ENCODE measurements around the gene C4orf33. TPM values are rescaled to one million over a fixed set of nuclear protein-coding genes. Genes with fewer than 3 reads are reported as not detected.

Gene C4orf33
- polyA plus RNA-seq, 1 donor (not counting 4 experiments of a cell fraction or from before 2014, with no cell fraction given), result 25.7 TPM

- dilution Hi-C loops (cut with MboI; ENCODE audit: extremely low pct_ligation_motif_present, low sequenced_read_pairs), result no loop called here
- no peaks in the 10 kb centered on the region for H3K36me3 ChIP-seq (ENCODE audit: control insufficient read depth in 2 of 2, extremely low read depth in 1 of 2, insufficient read depth in 2 of 2, low read length in 2 of 2)
- no peak for TF ChIP-seq EZH2 (IDR thresholded peaks at IDR 0.05; ENCODE audit: low read length)
- TF ChIP-seq CTCF (optimal IDR thresholded peaks at IDR 0.05 in 1 of 3, IDR thresholded peaks at IDR 0.05 in 1 of 3, conservative IDR thresholded peaks at IDR 0.05 in 1 of 3; ENCODE audit: extremely low read depth in 1 of 3, insufficient read depth in 2 of 3, low read length in 3 of 3), result no peak
- no peak for DNase-seq (ENCODE audit: low read depth, low spot score)
- H3K9ac ChIP-seq (ENCODE audit: control insufficient read depth, extremely low read depth, insufficient read depth, low read length), result no peak overlapping the region
- H3K9me3 ChIP-seq (ENCODE audit: control insufficient read depth, low read depth, low read length), result no peaks in the 10 kb centered on the region
- no peaks in the 10 kb centered on the region for H3K4me1 ChIP-seq (ENCODE audit: control insufficient read depth, extremely low read depth, insufficient read depth, low read length)
- H3K4me3 ChIP-seq (ENCODE audit: control insufficient read depth in 2 of 3, extremely low read depth in 1 of 3, insufficient read depth in 2 of 3, low read depth in 1 of 3, low read length in 3 of 3), result no peak overlapping the region
- no peaks in the 10 kb centered on the region for H3K9me1 ChIP-seq (ENCODE audit: control insufficient read depth, extremely low read depth, insufficient read depth, low read length)
- no peak overlapping the region for H3K4me2 ChIP-seq (ENCODE audit: control insufficient read depth, extremely low read depth, insufficient read depth, low read depth, low read length)
- no peaks in the 10 kb centered on the region for H3K27me3 ChIP-seq (ENCODE audit: control insufficient read depth, extremely low read depth, insufficient read depth, low read length)
- H2AFZ ChIP-seq (ENCODE audit: control insufficient read depth, low read length), result no peak overlapping the region
- no peak overlapping the region for H3K27ac ChIP-seq (ENCODE audit: control insufficient read depth, insufficient read depth, low read length)
- no peaks in the 10 kb centered on the region for H4K20me1 ChIP-seq (ENCODE audit: control insufficient read depth, extremely low read depth, insufficient read depth, low read length)
- no peak for FAIRE-seq
- H3K79me2 ChIP-seq (ENCODE audit: control insufficient read depth, insufficient read depth, low read length), result no peaks in the 10 kb centered on the region
Observed at GRCh38 chr4:129111919-129112318, 16.0 kb downstream of the C4orf33 start.

- H3K27ac ChIP-seq (ENCODE audit: control insufficient read depth, insufficient read depth, low read length), result no peak overlapping the region
- H3K27me3 ChIP-seq (ENCODE audit: control insufficient read depth, extremely low read depth, insufficient read depth, low read length), result no peaks in the 10 kb centered on the region
- no peak overlapping the region for H3K4me2 ChIP-seq (ENCODE audit: control insufficient read depth, extremely low read depth, insufficient read depth, low read depth, low read length)
- TF ChIP-seq EZH2 (IDR thresholded peaks at IDR 0.05; ENCODE audit: low read length) (no peak), CTCF (optimal IDR thresholded peaks at IDR 0.05 in 1 of 3, IDR thresholded peaks at IDR 0.05 in 1 of 3, conservative IDR thresholded peaks at IDR 0.05 in 1 of 3; ENCODE audit: extremely low read depth in 1 of 3, insufficient read depth in 2 of 3, low read length in 3 of 3) (no peak)
- no peaks in the 10 kb centered on the region for H3K79me2 ChIP-seq (ENCODE audit: control insufficient read depth, insufficient read depth, low read length)
- no peaks in the 10 kb centered on the region for H3K36me3 ChIP-seq (ENCODE audit: control insufficient read depth in 2 of 2, extremely low read depth in 1 of 2, insufficient read depth in 2 of 2, low read length in 2 of 2)
- DNase-seq (ENCODE audit: low read depth, low spot score) (no peak), FAIRE-seq (no peak)
- H4K20me1 ChIP-seq (ENCODE audit: control insufficient read depth, extremely low read depth, insufficient read depth, low read length), result no peaks in the 10 kb centered on the region
- H3K9me3 ChIP-seq (ENCODE audit: control insufficient read depth, low read depth, low read length), result no peaks in the 10 kb centered on the region
- H3K4me3 ChIP-seq (ENCODE audit: control insufficient read depth in 2 of 3, extremely low read depth in 1 of 3, insufficient read depth in 2 of 3, low read depth in 1 of 3, low read length in 3 of 3), result no peak overlapping the region
- no peak overlapping the region for H3K9ac ChIP-seq (ENCODE audit: control insufficient read depth, extremely low read depth, insufficient read depth, low read length)
- H3K9me1 ChIP-seq (ENCODE audit: control insufficient read depth, extremely low read depth, insufficient read depth, low read length), result no peaks in the 10 kb centered on the region
- H2AFZ ChIP-seq (ENCODE audit: control insufficient read depth, low read length), result no peak overlapping the region
- no peaks in the 10 kb centered on the region for H3K4me1 ChIP-seq (ENCODE audit: control insufficient read depth, extremely low read depth, insufficient read depth, low read length)
- dilution Hi-C loops (cut with MboI; ENCODE audit: extremely low pct_ligation_motif_present, low sequenced_read_pairs), result no loop called here
Observed at GRCh38 chr4:129113434-129113833, 17.5 kb downstream of the C4orf33 start.

All from keratinocyte (primary cell).